ENCODE results near the gene DIO2.

- TF ChIP-seq CTCF (IDR thresholded peaks at IDR 0.05) (no peak), POLR2A (IDR thresholded peaks at IDR 0.05) (no peak), POLR2AphosphoS5 (IDR thresholded peaks at IDR 0.05) (no peak), EP300 (IDR thresholded peaks at IDR 0.05) (no peak)
Observed at GRCh38 chr14:80167793-80168448, 43.4 kb downstream of the DIO2 start.
